Loucy (cell line): ENCODE results near the gene INAFM2.

Experiments used
- CTCF ChIP-seq: fragments of 200-600 bp; sonication (generic); conservative IDR thresholded peaks from 2 replicates; pipeline ENCODE4 v1.5.1; 2014; ENCODE audit warnings: mild to moderate bottlenecking, antibody characterized with exemption, low read length
- EZH2phosphoT487 ChIP-seq: fragments of 200-600 bp; IDR thresholded peaks from 2 replicates; pipeline ENCODE4 v1.6.1; 2018; ENCODE audit warnings: antibody characterized with exemption, mild to moderate bottlenecking, moderate library complexity, borderline replicate concordance

GRCh38 chr15:40275523-40275922 is 48.0 kb upstream of the INAFM2 start:
- TF ChIP-seq CTCF (no peak), EZH2phosphoT487 (no peak)
